Measurements from ENCODE around the gene DGKB.

- TF ChIP-seq CTCF (IDR thresholded peaks at IDR 0.05) (no peak), POLR2A (IDR thresholded peaks at IDR 0.05) (no peak), EP300 (IDR thresholded peaks at IDR 0.05) (no peak)
Observed at GRCh38 chr7:14818871-14819270, 83.7 kb downstream of the DGKB start.

Measured in gastroesophageal sphincter (tissue), 3 donors.